NK-92 (cell line): ENCODE measurements around the gene PRKCQ.
"Not testable (repeated sequence)": the region's sequence is repeated elsewhere in the genome, so short reads cannot be mapped to it uniquely, and the experiment has no call there.

ENCODE experiments used
- DNase-seq: peaks from one replicate; lab custom pipeline; 2025; ENCODE audit not compliant: unreplicated experiment; lab: John Stamatoyannopoulos, UW

Gene PRKCQ

GRCh38 chr10:6595499-6595898 lies 15.4 kb upstream of the PRKCQ start:
- no peak for DNase-seq

- no peak for DNase-seq
Observed at GRCh38 chr10:6593241-6593671, 13.2 kb upstream of the PRKCQ start.

GRCh38 chr10:6592080-6592479 lies 12.0 kb upstream of the PRKCQ start:
- no peak for DNase-seq

- no peak for DNase-seq
Observed at GRCh38 chr10:6591668-6592067, 11.6 kb upstream of the PRKCQ start.

- no peak for DNase-seq
Observed at GRCh38 chr10:6590100-6590499, 10.0 kb upstream of the PRKCQ start.

- no peak for DNase-seq
Observed at GRCh38 chr10:6589287-6590094, 9.4 kb upstream of the PRKCQ start.

- no peak for DNase-seq
Observed at GRCh38 chr10:6588845-6589244, 8.8 kb upstream of the PRKCQ start.

GRCh38 chr10:6588082-6588481 lies 8.0 kb upstream of the PRKCQ start:
- DNase-seq = no peak

- no peak for DNase-seq
Observed at GRCh38 chr10:6586501-6586900, 6.4 kb upstream of the PRKCQ start.

- peak; percentile 25 for DNase-seq
Observed at GRCh38 chr10:6583447-6583846, 3.4 kb upstream of the PRKCQ start.

- not testable (repeated sequence) for DNase-seq
Observed at GRCh38 chr10:6582913-6583312, 2.8 kb upstream of the PRKCQ start.

- no peak for DNase-seq
Observed at GRCh38 chr10:6582298-6582697, 2.2 kb upstream of the PRKCQ start.

- DNase-seq = no peak
Observed at GRCh38 chr10:6581778-6582228, 1.7 kb upstream of the PRKCQ start.

- DNase-seq = not testable (repeated sequence)
Observed at GRCh38 chr10:6581223-6581622, 1.1 kb upstream of the PRKCQ start.

GRCh38 chr10:6580279-6581029 lies 378 bp upstream of the PRKCQ start:
- no peak for DNase-seq

GRCh38 chr10:6579183-6579903 lies 733 bp downstream of the PRKCQ start:
- DNase-seq = no peak

GRCh38 chr10:6578795-6579182 lies 1.3 kb downstream of the PRKCQ start:
- DNase-seq = no peak

GRCh38 chr10:6578251-6578771 lies 1.8 kb downstream of the PRKCQ start:
- no peak for DNase-seq

- DNase-seq = no peak
Observed at GRCh38 chr10:6576326-6576725, 3.8 kb downstream of the PRKCQ start.

GRCh38 chr10:6574664-6575176 lies 5.4 kb downstream of the PRKCQ start:
- no peak for DNase-seq

- DNase-seq = no peak
Observed at GRCh38 chr10:6570893-6571292, 9.2 kb downstream of the PRKCQ start.
